ENCODE results near the gene ADGRA3.

DNA sequence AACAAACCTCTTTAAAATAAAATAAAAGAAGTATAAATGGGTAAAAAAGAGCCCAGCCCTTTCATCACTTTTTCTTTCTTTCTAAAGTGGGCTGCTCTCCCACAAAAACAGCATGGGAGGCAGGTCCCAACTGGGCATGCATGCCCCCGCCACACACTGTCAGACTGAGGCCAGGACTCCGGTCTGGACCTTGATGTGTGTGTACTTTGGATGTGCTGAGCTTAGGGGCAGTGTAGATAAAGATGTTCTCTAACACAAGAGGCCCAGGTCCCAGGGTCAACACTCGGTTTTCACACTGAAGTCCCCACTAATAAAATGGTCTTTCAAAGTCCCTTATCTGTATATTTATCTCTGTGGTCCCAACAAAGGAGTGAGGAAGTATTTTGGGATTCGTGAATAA, 44.4 kb downstream of the ADGRA3 start:
- TF ChIP-seq TCF7L2 (IDR thresholded peaks at IDR 0.05; ENCODE audit: low read depth, low read length), result no peak
- TF ChIP-seq, protein P1, sequence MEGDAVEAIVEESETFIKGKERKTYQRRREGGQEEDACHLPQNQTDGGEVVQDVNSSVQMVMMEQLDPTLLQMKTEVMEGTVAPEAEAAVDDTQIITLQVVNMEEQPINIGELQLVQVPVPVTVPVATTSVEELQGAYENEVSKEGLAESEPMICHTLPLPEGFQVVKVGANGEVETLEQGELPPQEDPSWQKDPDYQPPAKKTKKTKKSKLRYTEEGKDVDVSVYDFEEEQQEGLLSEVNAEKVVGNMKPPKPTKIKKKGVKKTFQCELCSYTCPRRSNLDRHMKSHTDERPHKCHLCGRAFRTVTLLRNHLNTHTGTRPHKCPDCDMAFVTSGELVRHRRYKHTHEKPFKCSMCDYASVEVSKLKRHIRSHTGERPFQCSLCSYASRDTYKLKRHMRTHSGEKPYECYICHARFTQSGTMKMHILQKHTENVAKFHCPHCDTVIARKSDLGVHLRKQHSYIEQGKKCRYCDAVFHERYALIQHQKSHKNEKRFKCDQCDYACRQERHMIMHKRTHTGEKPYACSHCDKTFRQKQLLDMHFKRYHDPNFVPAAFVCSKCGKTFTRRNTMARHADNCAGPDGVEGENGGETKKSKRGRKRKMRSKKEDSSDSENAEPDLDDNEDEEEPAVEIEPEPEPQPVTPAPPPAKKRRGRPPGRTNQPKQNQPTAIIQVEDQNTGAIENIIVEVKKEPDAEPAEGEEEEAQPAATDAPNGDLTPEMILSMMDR (IDR thresholded peaks at IDR 0.05), result no peak
